ENCODE results near the gene EML4.
A peak's percentile ranks its signal among the peaks of the same experiment; 100 is the strongest.
"Not testable (repeated sequence)": the region's sequence is repeated elsewhere in the genome, so short reads cannot be mapped to it uniquely, and the experiment has no call there.

EML4 gene

GRCh38 chr2:42128721-42129486 lies 40.2 kb upstream of the EML4 start:
- peak; percentile 65 for DNase-seq (ENCODE audit: extremely low read depth, low read depth)
- H3K4me3 ChIP-seq (replicated peaks; ENCODE audit: low read depth, low read length): 0 out of 2 replicates have a peak overlapping the region, but pooled peaks have one; percentile 0
- TF ChIP-seq, protein P1, sequence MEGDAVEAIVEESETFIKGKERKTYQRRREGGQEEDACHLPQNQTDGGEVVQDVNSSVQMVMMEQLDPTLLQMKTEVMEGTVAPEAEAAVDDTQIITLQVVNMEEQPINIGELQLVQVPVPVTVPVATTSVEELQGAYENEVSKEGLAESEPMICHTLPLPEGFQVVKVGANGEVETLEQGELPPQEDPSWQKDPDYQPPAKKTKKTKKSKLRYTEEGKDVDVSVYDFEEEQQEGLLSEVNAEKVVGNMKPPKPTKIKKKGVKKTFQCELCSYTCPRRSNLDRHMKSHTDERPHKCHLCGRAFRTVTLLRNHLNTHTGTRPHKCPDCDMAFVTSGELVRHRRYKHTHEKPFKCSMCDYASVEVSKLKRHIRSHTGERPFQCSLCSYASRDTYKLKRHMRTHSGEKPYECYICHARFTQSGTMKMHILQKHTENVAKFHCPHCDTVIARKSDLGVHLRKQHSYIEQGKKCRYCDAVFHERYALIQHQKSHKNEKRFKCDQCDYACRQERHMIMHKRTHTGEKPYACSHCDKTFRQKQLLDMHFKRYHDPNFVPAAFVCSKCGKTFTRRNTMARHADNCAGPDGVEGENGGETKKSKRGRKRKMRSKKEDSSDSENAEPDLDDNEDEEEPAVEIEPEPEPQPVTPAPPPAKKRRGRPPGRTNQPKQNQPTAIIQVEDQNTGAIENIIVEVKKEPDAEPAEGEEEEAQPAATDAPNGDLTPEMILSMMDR (IDR thresholded peaks at IDR 0.05; ENCODE audit: low read depth, low read length, missing control alignments): no peak

DNA sequence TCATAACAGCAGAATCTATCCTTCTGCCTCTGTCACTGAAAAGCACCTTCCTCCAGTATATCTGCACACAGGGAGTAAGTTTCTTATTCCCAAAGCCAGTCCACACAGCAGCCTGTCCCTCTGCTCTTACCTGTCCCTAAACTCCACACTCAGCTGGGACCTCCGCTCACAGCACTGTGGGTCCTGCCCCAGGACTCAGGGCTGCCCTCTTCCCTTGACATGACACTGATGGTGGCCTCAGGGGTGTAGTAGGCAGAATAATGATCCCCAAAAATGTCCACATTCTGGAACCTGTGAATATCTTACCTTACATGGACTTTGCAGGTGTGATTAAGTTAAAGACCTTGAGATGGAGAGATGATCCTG lies 39.7 kb upstream of the EML4 start:
- H3K4me3 ChIP-seq (replicated peaks; ENCODE audit: low read depth, low read length): 0 out of 2 replicates have a peak overlapping the region, but pooled peaks have one; percentile 0
- DNase-seq (ENCODE audit: extremely low read depth, low read depth): no peak
- TF ChIP-seq, protein P1 (IDR thresholded peaks at IDR 0.05; ENCODE audit: low read depth, low read length, missing control alignments): no peak

DNA sequence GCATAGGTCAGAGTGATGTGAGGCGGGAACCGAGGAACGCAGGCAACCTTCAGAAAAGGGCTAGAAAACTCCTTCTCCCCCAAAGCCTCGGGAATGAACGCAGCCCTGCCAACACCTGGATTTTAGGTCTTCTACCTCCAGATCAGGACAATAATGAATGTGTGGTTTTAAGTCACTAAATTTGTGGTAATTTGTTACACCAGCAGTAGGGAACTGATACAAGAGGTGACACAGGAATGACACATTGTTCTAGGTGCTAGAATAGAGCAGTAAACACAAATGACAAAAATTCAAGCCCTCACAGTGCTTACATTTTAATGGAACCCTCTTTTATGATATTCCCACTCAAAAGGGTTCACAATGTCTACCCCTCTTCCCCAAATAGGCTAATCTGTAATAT lies 39.2 kb upstream of the EML4 start:
- TF ChIP-seq, protein P1 (IDR thresholded peaks at IDR 0.05; ENCODE audit: low read depth, low read length, missing control alignments): no peak
- DNase-seq (ENCODE audit: extremely low read depth, low read depth): no peak
- H3K4me3 ChIP-seq (replicated peaks; ENCODE audit: low read depth, low read length): no peak overlapping the region

GRCh38 chr2:42130858-42131257 lies 38.3 kb upstream of the EML4 start:
- not testable (repeated sequence) for DNase-seq (ENCODE audit: extremely low read depth, low read depth); H3K4me3 ChIP-seq (replicated peaks; ENCODE audit: low read depth, low read length)

GRCh38 chr2:42132191-42132965 lies 36.8 kb upstream of the EML4 start:
- no peak for DNase-seq (ENCODE audit: extremely low read depth, low read depth)
- TF ChIP-seq, protein P1 (IDR thresholded peaks at IDR 0.05; ENCODE audit: low read depth, low read length, missing control alignments): no peak
- no peak overlapping the region for H3K4me3 ChIP-seq (replicated peaks; ENCODE audit: low read depth, low read length)

DNA sequence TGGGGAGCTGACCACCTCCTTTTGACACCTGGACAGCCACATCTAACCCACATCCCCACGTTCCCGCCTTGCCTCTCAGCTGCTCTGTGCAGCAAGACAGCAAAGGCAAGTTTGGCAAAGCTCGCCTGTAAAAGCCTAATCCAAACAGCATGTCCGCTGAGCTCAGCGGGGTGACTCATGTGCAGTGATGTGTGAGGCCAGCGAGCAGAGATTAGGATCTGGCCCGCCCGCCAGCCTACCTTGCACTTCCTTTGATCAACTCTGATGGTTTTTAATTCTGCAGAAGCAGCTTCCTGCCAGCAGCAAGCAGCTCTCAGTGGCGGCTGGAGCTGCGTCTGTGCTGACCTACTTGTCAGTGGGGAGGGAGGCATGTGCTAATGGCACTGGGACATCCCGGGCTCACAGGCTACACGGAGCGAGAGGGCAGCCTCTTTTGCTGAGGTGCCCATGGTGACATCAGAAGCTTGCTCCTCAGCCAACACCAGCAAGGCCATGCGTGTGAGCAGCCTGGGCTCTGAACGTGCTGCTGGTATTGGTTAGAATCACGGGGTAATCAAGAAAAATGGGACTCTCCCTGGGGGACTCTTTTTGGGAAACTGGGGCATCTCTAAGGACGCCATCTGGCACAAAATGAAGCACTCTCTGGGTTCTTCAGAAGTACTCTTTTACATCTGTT lies 36.0 kb upstream of the EML4 start:
- peak overlapping the region; percentile 30 for H3K4me3 ChIP-seq (replicated peaks; ENCODE audit: low read depth, low read length)
- DNase-seq (ENCODE audit: extremely low read depth, low read depth): peak; percentile 93
- TF ChIP-seq, protein P1 (IDR thresholded peaks at IDR 0.05; ENCODE audit: low read depth, low read length, missing control alignments): no peak

DNA sequence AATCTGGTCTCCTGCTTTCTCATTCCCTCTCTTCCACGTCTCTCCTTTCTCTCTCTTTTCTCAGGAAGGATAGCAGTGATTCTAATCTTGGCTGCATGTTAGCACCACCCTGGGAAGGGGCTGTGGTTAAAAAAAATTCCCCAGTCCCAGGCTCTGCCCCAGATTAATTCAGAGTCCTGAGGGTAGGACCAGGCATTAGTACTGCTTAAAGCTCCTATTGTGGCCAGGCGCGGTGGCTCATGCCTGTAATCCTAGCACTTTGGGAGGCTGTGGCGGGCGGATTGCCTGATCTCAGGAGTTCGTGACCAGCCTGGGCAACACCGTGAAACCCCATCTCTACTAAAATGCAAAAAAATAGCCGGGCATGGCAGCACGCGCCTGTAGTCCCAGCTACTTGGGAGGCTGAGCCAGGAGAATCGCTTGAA lies 35.4 kb upstream of the EML4 start:
- DNase-seq (ENCODE audit: extremely low read depth, low read depth): no peak
- H3K4me3 ChIP-seq (replicated peaks; ENCODE audit: low read depth, low read length): peak overlapping the region; percentile 30
- TF ChIP-seq, protein P1 (IDR thresholded peaks at IDR 0.05; ENCODE audit: low read depth, low read length, missing control alignments): no peak

DNA sequence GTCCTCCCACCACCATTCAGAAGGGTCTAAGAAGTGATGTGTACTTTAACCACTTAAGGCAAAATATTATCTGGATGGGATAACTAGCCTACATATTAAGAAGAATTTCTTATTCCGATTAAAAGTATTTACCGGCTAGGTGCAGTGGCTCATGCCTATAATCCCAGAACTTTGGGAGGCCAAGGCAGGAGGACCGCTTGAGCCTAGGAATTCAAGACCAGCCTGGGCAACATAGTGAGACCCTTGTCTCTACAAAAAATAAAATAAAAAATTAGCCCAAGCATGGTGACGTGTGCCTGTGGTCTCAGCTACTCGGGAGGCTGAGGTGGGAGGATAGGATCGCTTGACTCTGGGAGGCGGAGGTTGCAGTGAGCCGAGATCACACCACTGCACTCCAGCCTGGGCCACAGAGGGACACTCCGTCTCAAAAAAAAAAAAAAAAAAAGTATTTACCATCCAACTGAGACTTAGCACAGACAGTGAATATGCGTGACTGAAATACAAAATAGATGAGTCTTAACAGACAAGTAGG lies 34.7 kb upstream of the EML4 start:
- DNase-seq (ENCODE audit: extremely low read depth, low read depth); H3K4me3 ChIP-seq (replicated peaks; ENCODE audit: low read depth, low read length): not testable (repeated sequence)

All from HFF-Myc (cell line).